HPDE6-E6E7 (cell line): ENCODE results near the gene THY1.
"Not testable (repeated sequence)": the region's sequence is repeated elsewhere in the genome, so short reads cannot be mapped to it uniquely, and the experiment has no call there.

Experiments used
- DNase-seq: peaks from one replicate; pipeline ENCODE4 v3.0.0; 2011; ENCODE audit warnings: missing footprints; ENCODE audit errors: extremely low spot score

Gene THY1

DNA sequence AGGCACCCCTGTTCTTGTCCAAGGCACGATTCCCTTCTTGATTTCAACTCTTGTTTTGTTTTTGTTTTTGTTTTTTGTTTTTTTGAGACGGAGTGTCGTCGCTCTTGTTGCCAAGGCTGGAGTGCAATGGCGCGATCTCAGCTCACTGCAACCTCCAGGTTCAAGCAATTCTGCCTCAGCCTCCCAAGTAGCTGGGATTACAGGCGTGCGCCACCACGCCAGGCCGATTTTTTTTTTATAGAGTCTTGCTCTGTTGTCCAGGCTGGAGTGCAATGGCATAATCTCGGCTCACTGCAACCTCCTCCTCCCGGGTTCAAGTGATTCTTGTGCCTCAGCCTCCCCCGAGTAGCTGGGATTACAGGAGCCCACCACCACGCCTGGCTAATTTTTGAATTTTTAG lies 40.5 kb downstream of the THY1 start:
- DNase-seq: not testable (repeated sequence)

GRCh38 chr11:119382101-119382500 lies 40.9 kb downstream of the THY1 start:
- no peak for DNase-seq

- DNase-seq: peak; percentile 94
These were observed 41.6 kb downstream of the THY1 start, which contains the start of gene USP2 for GRCh38 chr11:119381181-119381988. USP2 (minus strand) TSS chr11:119381690; CDS start chr11:119373480, 8,210 bp downstream.

- DNase-seq: no peak
These were observed 42.2 kb downstream of the THY1 start for GRCh38 chr11:119380827-119381180.

GRCh38 chr11:119380160-119380826 lies 42.7 kb downstream of the THY1 start:
- no peak for DNase-seq

GRCh38 chr11:119378851-119379465 lies 44.0 kb downstream of the THY1 start:
- DNase-seq: no peak

GRCh38 chr11:119377961-119378667 lies 44.9 kb downstream of the THY1 start:
- DNase-seq: no peak

GRCh38 chr11:119377112-119377901 lies 45.7 kb downstream of the THY1 start:
- DNase-seq: no peak

GRCh38 chr11:119376197-119376847 lies 46.6 kb downstream of the THY1 start:
- peak; percentile 43 for DNase-seq

DNA sequence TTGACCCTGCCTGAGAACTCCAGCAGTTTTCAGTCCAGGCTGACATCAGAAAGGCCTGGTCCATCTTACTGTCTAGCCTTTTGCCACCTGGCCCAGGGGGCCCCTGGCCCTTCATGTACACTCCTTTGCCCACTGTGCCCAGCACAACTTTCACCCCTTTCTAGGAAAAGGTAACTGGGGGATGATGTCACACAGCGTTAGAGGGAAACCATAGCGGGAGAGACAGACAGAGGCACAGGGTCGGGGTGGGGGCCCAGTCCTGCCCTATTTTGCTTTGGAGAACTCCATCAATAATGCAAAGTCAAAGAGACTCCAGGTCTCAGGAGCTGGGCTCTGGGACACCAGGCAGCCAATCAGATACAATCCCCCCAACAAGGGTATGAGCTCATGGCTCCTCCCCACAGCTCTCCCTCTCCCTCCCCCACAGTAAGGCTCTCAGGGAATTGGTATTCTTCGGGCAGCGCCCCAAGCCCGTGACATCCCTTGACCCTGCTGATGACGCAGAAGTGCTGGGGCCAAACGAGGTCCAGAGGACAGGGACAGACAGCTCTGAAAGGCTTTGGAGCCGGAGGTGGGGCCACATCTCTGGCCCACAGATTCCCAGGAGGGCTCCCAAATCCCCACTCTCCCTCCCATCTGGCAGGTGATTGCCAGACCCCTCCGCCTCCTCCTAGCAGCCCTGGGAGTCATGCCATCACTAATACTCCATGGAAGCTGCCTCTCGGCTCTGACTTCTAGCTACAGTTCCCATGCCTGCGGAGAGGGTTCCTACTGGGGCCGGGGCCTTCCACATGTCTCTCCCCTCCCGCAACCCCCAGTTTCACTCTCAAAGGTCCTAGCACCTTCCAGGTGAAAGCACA lies 47.4 kb downstream of the THY1 start:
- DNase-seq: no peak

DNA sequence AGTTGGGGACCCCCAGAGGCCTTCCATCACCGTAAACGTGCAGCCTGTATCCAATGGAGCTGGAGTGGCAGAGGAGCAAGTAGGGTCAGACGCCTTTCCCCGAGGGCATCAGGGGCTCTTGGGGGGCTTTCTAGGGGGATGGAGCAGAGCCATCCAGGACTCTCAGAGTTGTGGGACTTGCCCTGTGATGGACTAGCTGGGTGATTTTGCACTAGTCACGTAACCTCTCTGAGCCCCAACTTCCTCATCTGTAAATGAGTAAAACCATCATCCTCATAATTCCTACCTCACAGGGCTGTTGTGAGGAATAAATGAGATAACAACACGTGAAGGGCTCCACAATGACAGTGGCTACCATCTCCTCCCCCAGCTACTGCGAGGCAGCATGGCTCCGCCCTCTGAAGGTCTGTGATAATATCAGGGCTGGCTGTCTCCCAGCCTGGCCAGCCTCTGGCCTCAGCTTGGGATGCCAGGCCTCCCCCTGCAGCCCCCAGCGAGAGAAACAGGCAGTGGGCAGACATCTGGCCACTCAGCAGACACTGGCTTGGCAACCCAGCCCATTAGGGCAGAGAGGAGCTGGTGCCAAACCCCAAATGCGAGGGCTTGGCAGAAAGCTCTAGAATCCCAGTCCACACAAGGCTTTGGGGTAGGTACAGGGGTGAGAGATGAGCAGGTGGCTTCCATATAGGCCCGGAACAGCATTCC lies 48.2 kb downstream of the THY1 start:
- no peak for DNase-seq

DNA sequence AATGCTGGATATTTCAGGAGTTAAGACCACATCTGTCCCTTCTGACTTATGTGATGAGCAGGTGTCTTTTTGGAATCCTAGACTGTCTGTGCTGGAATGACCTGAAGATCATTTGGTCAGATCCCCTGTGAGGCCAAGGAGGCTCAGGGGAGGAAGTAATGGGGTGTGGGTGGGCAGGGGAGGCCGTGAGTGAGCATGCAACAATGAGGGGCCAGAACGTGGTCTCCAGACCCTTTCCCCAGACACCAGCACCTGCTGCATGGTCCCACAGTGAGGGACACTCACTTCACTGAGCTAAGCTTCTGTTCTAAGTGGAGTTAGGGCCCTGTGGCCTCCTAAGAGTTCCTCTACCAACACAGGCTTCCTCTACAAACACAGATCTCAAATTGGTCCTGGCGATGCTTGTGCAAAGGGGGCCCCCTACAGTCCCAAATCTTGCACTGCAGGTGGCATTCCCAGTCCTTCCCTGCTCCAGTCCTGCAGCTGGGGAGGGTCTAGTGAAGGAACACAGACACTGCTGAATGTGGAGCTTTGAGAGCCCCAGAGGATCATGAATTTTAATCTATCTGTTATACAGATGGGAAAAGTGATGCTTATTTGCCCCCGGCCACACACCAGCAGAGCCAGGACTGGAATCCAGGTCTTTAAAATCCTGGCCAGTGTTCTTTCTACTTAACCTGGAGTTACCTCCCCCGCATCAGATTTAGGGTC lies 48.9 kb downstream of the THY1 start:
- DNase-seq: peak; percentile 53

GRCh38 chr11:119373059-119373920 lies 49.7 kb downstream of the THY1 start:
- no peak for DNase-seq

DNA sequence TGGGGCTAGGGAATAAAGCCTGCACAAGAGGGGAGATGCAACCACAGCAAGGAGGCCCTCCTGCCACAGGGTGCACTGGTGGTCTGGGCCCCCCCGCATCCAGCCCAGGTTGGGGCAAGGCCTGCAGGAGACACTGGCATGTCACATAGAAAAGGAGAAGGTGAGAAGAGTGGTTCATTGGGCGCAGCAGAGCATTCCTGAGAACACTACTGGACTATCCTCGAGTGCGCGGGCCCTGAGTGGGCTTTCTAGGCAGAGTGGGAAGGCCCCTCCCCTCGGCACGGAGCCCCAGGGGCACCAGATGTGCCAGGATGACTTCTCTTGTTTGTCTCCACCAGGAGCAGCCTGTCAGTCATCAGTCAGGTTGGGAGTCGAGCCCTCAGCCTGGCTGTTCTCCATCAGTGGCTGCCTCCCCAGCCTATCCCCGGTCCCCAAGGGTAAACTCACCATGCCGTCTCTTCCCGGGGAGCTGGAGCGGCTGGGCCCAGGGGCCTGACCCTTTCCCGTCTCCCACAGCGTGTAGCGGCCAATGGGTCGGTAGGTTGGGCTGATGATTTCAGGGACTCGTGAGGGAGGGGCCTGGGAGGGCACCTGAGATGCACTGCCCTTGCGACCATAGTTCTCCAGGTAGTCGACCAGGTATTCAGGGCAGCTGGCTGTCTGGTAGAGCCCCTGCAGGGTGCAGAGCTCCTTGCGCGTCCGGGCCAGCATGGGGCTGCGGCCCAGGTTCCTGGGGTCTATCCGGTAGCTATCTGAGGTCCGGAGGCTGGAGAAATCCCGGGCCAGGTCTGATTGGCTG lies 50.5 kb downstream of the THY1 start:
- no peak for DNase-seq

DNA sequence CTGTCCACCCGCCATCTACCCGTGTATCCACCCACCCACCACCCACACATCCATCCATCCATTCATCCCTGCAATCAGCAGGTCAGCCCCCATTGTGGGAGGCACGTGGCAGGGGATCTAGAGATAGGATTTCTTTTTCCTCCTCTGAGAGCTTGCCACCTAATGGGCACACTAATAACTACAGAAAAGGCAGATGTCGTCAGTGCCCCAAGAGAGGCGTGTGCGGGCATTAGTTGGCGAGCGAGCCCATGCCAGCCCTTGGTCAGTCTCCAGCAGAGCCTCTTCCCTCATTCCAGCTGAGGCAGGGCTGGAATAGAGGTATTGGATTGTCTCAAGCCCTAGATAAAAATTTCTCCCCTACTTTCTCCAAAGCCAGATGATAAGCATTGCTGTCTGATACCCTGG lies 51.2 kb downstream of the THY1 start:
- peak; percentile 51 for DNase-seq

- DNase-seq: no peak
These were observed 51.8 kb downstream of the THY1 start for GRCh38 chr11:119371067-119371601.
